Stimulated activated CD4-positive, alpha-beta T cell treated with anti-CD3 and anti-CD28 coated beads, Interleukin-1b, Interleukin-23, amount 100 ng/mL, for 1 hour (primary cell): ENCODE results near the gene DRD1.

ENCODE experiments used
- DNase-seq, 2 donors: peaks; one replicate each; pipeline ENCODE4 v3.0.0-alpha.2; 2020; ENCODE audit warnings: low read depth in 2 of 2

The DRD1 gene

GRCh38 chr5:175444060-175444904 lies at the start of gene DRD1:
TSS of gene DRD1 (minus strand) at chr5:175444182. CDS start at chr5:175443099, 1,083 bp downstream.
- peak in 1 of 2 donors; percentile 50 for DNase-seq

DNA sequence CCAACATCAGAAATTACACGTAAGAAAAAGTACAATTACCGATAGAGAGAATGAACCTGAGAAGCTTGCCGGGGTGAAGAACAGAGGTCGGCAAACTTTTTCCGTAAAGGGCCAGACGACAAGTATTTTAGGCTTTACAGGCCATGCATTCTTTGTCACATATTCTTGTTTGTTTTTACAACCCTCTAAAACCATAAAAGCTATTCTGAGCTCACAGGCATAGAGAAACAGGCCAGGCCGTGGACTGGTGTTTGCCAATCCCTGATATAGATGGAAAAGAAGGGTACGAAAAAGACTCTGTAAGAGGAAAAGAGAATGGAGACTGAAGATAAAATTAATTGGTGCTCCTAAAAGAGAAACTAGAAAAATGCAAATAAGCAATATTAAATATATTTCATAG lies 49.7 kb upstream of the DRD1 start:
- no peak for DNase-seq

- no peak for DNase-seq
Observed at GRCh38 chr5:175493260-175493659, 49.3 kb upstream of the DRD1 start.

DNA sequence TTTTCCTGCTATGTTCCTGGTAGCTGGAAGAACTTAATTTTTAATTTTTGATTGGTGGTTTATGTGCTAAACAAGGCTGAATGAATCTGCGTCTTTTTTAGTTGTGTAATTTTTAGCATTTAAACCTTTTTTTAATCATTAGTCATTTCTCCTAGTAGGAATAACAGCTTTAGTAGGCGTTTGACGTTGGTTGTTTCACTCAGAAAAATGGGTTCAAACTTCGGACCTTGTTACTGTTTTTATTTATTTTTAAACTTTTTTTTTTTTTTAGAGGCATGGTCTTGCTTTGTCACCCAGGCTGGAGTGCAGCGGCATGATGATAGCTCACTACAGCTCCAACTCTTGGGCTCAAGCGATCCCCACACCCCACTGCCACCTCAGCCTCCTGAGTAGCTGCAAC lies 47.2 kb upstream of the DRD1 start:
- no peak for DNase-seq

DNA sequence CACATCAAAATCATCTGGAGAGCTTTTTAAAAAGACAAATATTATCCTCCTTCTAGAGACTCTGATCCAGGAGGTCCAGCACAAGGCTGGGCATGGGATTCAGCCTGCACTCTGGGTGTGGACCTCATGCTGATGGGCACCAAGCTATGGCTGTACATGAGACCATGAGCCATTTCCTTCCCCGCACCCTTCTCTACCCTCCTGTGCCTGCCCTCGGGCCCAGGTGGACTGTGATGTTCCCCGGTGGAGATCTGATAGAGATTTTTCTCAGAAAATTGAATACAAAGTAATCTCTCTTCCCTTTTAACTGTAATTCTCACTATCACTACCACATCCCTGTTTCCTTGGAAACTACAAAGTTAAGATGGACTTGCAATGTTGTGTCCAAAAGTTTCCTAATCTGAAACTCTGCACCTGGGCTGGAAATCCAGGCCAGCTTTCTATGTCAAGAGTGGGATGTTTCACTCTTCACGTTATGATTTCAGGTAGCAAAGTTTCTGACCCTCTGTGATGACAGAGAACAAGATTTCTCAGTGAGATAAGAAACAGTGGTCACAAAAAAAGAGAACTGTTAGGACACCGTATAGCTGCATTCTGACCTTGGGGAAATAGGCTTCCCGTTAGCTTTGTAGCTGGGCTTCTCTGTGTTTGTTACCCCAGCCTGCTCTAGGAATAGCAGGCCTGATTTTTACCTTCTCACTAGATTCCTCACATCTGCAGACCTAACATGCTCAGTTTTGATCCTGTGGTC lies 45.9 kb upstream of the DRD1 start:
- no peak for DNase-seq

DNA sequence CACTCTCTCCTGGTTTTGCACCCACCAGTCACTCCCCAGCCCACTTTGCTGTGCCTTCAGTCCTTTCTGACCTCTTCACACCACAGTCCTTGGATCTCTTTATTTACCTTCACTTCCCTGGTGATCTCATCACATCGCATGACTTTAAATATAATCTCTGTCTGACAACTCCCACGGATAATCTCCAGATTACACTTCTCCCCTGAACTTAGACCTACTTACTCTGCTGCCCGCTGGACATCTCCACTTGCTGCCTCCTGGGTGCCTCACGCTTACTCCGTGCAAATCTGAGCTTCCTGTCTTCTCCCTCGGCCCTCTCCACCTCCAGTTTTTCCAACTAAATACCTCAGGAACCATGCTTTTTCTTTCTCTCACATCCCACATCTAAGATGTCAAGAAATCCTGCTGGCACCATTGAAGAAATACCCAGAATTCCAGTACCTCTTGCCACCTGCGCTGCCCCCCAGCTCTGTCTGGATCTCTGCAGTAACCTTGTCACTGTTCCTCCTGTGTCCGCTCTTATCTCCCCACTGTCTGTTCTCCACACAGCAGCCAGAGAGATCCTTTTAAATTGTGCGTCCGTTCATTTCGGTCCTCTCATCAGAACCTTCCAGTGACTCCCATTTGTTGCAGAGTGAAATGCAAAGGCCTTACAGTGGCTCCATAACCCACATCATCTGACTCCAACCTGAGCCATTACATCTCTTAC lies 43.7 kb upstream of the DRD1 start:
- no peak for DNase-seq

DNA sequence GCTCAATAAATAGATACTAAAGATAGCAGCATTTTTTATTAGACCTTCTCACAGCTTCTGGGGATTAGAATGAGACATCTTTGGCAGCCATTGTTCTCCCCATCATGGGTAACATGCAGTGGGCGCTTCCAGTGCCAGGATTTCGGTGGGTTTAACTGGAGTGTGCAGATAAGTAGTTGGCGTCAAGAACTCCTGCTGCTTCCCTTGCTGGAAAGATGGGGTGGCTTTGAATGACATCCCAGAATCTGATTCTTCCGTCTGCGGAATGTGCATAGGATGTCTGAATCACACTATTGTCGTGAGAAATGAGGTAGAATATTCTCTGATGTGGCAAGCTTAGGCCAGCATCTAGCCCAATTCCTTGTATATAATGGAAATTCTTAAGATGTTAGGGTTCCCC lies 41.6 kb upstream of the DRD1 start:
- DNase-seq = no peak

GRCh38 chr5:175484829-175485228 lies 40.8 kb upstream of the DRD1 start:
- DNase-seq = no peak

- no peak for DNase-seq
Observed at GRCh38 chr5:175484322-175484721, 40.3 kb upstream of the DRD1 start.

- DNase-seq = no peak
Observed at GRCh38 chr5:175483337-175483736, 39.4 kb upstream of the DRD1 start.

DNA sequence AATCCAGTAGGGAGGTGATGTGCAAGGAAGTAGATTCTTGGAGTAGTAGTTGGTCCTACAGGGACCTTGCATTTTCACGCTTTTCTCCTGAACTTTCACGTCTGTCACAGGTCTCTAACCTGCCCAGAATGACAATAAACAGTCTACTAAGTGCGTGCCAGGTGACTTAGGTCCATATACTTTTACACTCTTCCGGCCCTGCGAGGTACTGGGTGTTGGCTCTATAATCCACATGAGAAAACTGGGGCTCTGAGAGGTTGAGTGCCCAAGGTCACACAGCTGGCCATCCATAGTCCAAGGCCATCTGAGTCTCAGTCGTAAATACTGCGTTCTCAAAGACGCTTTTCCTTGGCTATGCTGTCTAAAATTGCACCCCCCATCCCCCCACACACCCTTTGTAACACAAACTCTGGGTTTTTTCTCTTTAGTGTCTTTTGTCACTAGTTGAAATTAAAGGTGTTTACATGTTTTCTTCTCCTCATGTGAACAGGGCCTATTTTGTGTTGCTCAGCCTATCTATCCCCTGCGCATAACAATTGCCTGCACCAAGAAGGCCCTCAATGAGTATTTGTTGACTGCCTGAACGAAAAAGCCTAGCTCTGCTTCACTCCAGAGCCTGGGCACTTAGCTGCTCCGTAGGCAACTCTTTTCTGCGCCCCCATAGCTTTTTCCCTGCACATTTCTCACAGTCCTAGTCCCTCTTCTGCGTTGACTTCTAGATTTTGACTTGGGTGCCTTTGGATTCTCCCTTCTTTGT lies 35.3 kb upstream of the DRD1 start:
- DNase-seq = no peak

DNA sequence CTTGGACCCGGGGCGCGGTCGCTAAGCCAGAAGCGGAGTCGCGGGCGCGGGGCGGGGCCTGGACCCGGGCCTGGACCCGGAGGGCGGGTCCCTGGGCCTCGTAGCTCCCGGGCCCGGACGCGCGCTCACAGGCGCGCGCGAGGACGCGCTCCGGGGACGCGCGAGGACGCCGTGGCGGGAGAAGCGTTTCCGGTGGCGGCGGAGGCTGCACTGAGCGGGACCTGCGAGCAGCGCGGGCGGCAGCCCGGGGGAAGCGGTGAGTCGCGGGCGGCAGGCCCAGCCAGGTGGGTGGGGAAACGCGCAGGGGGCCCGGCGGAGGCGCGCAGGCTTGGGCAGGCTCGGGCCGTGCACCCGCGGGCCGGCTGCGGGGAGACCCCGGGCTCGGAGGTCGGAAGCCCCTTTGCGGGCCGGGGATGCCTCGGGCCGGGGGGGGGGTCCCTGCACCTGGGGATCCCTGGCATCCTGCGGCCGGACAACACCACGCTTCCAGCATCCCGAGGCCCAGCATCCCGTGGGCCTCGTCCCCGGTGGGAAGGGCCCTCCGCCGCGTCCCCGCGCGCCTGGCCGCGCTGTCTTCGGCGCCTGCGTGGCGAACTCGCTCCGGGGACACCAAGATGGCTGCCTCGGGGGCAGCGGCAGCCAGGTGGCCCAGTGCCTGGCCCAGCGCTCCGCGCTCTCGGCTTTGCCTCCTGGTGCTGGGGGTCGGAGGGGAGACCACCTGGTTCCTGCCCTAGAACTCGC lies 34.6 kb upstream of the DRD1 start, which contains the start of gene SFXN1:
Gene SFXN1, plus strand, starts transcription at position 177 of the 741 bp plus-strand sequence. CDS start 13,544 bp downstream, outside the sequence.
- DNase-seq = peak; percentile 43 to 67

GRCh38 chr5:175478008-175478383 lies 34.0 kb upstream of the DRD1 start:
- DNase-seq = no peak

DNA sequence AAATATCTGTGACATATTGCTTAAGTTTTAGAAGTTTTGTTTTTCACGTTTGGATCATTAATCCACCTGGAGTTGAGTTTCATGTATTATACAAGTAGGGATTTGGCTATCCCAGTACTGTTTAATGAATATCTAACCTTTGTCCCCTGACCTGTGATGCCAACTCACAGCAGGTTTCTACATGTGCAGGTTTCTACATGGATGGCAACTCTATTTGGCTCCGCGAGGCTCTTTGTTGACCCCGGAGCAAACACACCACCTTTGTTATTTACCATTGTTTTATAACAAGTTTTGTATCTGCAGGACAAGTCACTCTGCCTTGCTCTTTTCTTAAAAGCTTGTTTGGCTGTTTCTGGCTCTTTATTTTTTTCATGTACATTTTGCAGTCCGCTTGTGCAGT lies 33.5 kb upstream of the DRD1 start:
- no peak for DNase-seq

DNA sequence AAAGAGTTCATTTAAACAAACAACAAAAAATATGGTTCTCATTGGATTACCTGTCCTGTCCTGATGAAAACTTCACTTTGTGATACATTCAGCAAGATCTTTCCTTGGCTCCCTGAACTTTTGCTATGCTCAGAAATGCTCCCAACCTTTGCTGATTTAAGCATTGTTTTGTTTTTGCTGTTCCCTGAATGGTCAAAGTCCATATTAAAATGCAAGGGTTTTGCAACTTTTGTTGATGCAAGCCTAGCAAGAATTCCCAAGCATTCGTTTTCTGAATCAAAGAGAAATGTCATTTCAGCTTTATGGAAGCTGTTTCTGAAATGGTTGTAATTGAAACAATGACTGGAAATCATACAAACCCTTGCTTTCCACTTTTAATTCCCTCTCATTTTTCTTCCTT lies 31.3 kb upstream of the DRD1 start:
- no peak for DNase-seq

DNA sequence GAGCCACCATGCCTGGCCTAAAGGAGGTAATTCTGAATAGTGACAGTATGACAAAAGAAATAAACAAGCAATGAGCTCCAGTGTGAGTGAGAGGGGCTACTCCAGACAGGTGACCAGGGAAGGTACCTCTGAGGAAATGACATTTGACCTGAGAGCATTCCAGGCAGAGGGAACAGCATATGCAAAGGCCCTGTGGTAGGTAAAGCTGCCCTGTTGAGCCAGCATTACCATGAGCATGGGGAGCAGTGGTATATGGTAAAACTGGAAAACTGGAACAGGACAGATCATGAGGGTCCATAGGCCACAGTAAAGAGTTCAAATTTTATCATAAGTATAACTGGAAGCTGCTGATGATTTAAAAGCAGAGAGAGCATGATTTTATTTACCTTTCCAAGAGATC lies 28.4 kb upstream of the DRD1 start:
- no peak for DNase-seq

GRCh38 chr5:175471628-175472027 lies 27.6 kb upstream of the DRD1 start:
- no peak for DNase-seq

DNA sequence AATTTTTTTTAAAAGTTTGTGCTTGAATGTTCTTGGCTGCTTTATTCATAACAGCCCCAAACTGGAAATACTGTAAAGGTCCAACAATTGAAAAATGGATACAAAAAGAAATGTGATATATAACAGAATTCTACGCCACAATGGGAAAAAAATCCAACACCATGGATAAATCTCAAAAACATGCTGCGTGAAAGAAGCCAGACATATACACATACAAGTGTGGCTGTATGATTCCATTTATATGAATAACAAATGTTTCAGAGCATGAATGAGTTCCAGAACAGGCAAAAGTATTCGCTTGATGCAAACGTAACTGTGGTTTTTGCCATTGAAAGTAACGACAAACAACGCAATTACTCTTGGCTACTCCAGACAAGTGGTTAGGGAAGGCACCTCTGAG lies 27.2 kb upstream of the DRD1 start:
- no peak for DNase-seq

DNA sequence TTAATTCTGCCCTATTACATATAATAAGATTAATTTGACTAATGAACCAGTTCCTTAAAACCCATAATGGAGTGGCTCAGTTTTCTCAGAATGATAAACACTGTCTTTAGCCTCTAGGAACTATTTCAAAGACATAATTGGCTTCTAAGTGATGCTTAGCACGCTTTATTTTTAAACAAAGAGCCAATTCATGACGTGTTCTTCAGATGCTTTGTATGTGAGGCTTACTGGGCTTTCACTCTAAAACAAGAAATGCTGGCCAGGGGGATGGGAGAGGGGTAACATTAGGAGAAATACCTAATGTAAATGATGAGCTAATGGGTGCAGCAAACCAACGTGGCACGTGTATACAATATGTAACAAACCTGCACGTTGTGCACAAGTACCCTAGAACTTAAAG lies 26.8 kb upstream of the DRD1 start:
- no peak for DNase-seq

DNA sequence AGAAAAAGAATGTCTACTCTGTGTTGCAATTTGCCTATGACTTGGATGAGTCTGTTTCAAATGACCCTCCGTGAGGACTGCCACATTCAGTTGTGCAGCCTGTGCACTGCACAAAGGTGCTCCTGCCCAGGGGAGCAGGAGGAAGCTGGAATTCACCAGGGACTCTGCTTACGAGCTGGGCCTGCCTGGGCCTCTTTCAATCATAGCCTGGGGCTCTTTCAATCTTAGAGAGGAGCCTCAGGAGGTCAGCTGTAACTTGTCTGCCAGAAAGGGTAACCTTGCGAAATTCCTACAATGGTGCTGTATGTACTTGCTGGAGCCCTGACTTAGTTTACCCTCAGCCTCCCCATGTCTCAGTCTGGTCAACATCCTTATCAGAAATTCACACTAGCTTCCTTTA lies 25.9 kb upstream of the DRD1 start:
- no peak for DNase-seq

DNA sequence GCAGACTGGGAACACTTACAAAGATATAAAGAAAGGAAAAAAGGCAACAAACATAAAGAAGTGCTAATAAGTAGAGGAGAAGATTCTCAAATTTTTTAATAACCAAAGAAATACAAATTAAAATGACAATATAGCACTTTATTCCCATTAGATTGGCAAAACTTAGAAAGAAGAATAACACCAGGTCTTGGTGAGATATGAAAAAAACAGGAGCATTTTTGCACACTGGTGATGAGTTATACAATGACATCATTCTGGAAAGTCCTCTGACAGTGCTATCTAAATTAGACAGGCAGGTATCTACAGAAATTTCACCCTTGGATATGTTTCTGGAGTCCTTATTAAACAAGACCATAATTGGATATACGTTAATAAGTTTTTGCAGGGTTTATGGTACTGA lies 24.9 kb upstream of the DRD1 start:
- no peak for DNase-seq
